CD4-positive, alpha-beta T cell treated with Interleukin-17A for 4 hours (primary cell): ENCODE measurements around the gene FNDC3B.

Experiments used
- DNase-seq: peaks from one replicate; pipeline ENCODE4 v3.0.0-alpha.2; 2020; ENCODE audit warnings: mixed read lengths

FNDC3B gene

DNA sequence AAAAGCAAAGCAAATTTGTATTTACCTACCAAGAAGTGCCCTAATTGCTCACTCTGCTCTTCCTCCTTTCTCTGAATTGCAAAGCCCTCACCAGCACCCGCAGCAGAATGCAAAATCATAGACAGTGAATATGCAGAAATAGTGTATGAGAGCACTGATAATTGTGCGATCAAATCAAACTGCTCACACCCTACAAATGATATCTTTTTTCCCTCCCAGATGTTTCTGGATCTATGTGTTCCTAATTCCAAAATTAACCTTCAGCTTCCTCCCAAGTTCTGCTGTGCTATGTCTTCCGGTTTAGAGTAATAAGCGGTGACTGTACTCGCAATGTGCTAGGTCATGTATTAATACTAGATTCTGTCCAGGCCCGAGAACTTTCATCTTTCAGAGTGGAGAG is 405.4 kb downstream of the FNDC3B start:
- no peak for DNase-seq

DNA sequence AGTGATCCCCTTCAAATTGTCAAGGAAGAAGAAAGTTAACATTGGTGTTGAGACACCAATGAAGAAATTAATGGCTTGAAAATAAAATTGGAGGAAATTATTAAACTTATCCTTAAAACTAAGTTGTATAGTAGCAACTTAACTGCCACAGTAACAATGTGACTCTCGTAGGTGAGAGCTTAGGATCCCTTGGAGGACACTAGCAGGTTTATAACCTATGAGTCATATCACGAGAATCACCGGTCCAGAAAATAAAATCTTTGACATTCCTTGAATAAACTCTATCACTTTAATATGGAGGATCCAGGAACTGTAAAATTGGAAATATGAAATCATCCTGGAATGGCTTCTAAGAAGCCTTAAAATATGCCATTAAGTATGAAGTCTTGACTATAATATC is 406.8 kb downstream of the FNDC3B start:
- DNase-seq = no peak

DNA sequence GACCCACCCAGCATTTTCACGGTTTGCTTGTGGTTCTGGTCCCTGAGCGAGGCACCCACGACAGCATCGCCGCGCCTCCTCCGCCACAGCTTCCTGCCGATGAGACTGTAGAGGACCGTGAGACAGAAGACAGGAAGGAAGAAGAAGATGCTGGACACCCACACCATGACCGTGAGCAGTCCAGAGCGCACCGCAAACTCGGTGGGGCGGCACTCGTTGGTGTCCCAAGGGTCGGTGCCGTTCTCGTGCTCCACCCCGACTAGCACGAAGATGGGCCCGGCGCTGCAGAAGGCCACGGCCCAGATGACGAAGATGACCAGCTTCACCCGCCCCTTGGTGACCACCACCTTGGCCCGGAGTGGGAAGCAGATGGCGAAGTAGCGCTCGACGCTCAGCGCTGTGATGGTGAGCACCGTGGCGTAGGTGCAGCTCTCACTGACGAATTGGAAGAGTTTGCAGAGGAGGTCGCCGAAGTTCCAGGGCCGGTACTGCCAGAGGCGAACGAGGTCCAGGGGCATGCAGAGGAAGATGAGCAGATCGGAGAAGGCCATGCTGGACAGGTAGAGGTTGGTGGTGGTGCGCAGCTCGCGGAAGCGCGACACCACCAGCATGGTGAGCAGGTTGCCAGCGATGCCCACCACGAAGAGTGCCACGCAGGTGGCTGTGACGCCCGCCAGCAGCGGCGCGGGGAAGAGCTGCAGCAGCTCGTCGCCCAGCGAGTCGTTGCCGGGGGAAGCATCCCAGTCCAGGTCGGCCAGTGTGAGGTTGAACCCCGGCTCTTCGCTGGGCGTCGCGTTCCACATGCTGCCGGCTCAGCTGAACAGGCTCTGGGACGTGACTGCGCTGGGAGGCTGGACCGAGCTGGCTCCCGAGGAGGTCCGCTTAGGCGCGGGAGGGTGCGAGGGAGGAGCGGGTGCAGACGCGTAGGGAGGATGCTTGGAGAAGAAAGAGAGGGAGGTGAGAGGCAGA is 408.5 kb downstream of the FNDC3B start, which contains the start of gene GHSR:
GHSR (minus strand) TSS at position 846 of the 969 bp plus-strand sequence; CDS start at position 803, 43 bp downstream.
- DNase-seq = peak; percentile 5

DNA sequence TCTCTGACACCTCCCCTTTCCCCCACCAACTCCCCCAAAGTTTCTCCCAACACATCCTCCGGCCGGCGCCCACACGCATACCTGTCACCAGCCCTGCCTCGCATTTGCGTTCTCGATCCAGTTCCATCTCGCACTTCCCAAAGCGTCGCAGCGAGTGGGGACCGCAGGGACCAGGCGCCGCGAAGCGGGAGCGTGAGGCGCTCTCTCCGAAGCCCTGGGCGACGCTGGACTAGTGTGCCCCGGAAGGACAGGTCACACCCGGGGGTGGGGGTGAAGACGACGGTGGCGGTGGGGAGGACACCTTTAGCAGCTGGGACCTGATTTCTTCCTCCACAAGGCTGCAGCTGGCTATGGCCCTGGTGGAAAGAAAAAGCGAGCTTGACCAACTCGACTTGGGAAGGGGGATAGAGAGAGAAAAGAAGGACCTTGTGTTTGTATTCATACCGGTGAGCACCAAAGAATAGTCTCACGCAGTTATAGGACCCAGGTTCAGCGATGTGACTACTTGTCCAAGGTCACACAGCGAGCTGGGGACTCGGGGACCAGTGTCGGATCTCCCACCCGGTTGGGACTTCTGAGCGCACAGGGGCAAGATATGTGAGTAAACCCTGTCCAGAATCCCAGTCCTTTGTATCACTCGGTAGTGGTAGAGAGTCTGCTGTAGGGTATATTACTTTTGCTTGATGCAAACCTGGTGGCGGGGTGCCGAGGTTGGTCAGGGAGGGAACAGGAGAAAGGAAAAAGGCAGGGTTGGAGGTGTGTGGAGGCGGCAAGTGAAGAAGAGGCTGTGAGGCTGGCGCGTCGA is 409.5 kb downstream of the FNDC3B start:
- no peak for DNase-seq

DNA sequence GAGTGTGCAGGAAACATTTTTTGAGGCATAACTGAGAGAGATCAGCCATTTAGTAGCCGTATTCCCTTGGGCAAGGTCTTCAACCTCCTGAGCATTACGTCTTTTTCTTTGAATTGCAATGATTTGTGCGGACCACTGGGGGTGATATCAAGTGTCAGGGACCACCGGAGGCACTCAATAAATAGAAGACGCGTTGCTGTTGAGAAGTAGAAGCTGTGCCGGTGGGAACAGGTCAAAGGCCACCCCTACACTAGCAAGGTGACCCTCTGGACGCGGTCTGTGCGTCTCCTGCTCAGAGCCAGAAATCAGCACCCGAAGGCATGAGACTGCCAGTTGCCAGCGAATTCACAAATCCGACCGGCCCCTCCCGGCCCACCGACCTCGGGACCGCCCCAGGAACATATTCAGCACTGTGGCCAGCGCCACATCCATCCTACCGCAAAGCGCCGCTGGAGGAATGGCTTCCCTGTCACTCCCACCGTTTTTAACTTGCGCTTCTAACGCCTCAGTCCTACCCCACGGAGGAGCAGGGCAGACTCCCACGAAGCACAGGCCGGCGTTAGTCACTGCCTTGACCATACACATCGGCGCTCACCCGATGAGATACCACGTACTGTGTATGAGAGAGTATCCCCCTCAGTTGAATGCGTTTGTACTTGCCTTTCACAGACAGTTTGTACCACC is 410.2 kb downstream of the FNDC3B start:
- DNase-seq = peak; percentile 6
